Aorta (tissue), 5 donors: ENCODE measurements around the gene MUC12. TPM values are rescaled to one million over a fixed set of nuclear protein-coding genes. Genes with fewer than 3 reads are reported as not detected.
"Not testable (repeated sequence)": the region's sequence is repeated elsewhere in the genome, so short reads cannot be mapped to it uniquely, and the experiment has no call there.

Source experiments
- ATAC-seq: fragments of 200-7000 bp; cut with Tn5 transposase; one replicate; pipeline ENCODE4 v1.9.1; 2022; ENCODE audit warnings: moderate library complexity; ENCODE audit not compliant: low FRiP score
- DNase-seq, 2 donors: peaks; one replicate each; pipeline ENCODE4 v3.0.0-alpha.2; 2020
- H3K27ac ChIP-seq, 2 donors: one replicate each; pipeline ENCODE4 v1.5.1; 2013; ENCODE audit warnings: low read length in 2 of 2, mild to moderate bottlenecking in 2 of 2, moderate library complexity in 2 of 2, control low read depth in 1 of 2, inconsistent platforms in 1 of 2, low read depth in 1 of 2
- H3K27me3 ChIP-seq, 2 donors: one replicate each; pipeline ENCODE4 v1.6.1; 2013; ENCODE audit warnings: control low read depth in 1 of 2, low read length in 1 of 2, mild to moderate bottlenecking in 1 of 2, moderate library complexity in 1 of 2; ENCODE audit not compliant: insufficient read depth in 2 of 2, control insufficient read depth in 1 of 2
- H3K36me3 ChIP-seq, 2 donors: one replicate each; pipeline ENCODE4 v1.6.1; 2013; ENCODE audit warnings: control low read depth in 1 of 2, low read length in 1 of 2, mild to moderate bottlenecking in 1 of 2; ENCODE audit not compliant: insufficient read depth in 2 of 2, control insufficient read depth in 1 of 2
- H3K4me1 ChIP-seq, 2 donors: one replicate each; pipeline ENCODE4 v1.6.1; 2013; ENCODE audit warnings: low read length in 2 of 2, control low read depth in 1 of 2, mild to moderate bottlenecking in 1 of 2, moderate library complexity in 1 of 2; ENCODE audit not compliant: insufficient read depth in 2 of 2, control insufficient read depth in 1 of 2
- H3K4me3 ChIP-seq, 2 donors: one replicate each; pipeline ENCODE4 v1.5.1; 2013; ENCODE audit warnings: low read length in 2 of 2, control low read depth in 1 of 2, mild to moderate bottlenecking in 1 of 2
- H3K9me3 ChIP-seq: one replicate; pipeline ENCODE4 v1.6.1; 2013; ENCODE audit warnings: mild to moderate bottlenecking, low read length; ENCODE audit not compliant: control insufficient read depth
- WGBS, 2 donors: extraction: QIAGEN DNeasy Blood & Tissue Kit; methylation state at CpG; one replicate each; pipeline ENCODE4 v1.1.7; 2013; 5-methylcytosine and 5-hydroxymethylcytosine counted together
- intact Hi-C, 2 donors: fragments of 100-400 bp; cut with DNase I; formaldehyde crosslinking; loops; one replicate each; pipeline versions ENCODE4 v1.14.2 to v1.15.0; 2022
- long read RNA-seq, 2 donors: library from polyadenylated mRNA; unstranded; transcript quantifications; one replicate each; pipeline ENCODE4 v2.0.0, GENCODE V29; 2020 to 2021
- polyA plus RNA-seq, 2 donors: library from polyadenylated mRNA; stranded (reverse); fragments of 200-250 nt; gene quantifications; one replicate each; pipeline ENCODE4 v1.2.3, GENCODE V29; 2013
- total RNA-seq, 2 donors: library from RNA; stranded (reverse); fragmentation: NEBNext Ultra II Directional; extraction: Animal tissue kit (Norgen Biotek cat#: 25700); gene quantifications; one replicate each; pipeline ENCODE4 v1.2.1, GENCODE V29; 2021
- donor health status: healthy with polysubstance abuse.
- donor health status: Bipolar disorder and iron deficiency.
- donor health status: DM: no; HTN: no; CAD: no.
- donor health status: DM: no; HTN: no; CAD: no.
- donor health status: DM: yes; HTN: yes; CAD: no.

The MUC12 gene, protein sequence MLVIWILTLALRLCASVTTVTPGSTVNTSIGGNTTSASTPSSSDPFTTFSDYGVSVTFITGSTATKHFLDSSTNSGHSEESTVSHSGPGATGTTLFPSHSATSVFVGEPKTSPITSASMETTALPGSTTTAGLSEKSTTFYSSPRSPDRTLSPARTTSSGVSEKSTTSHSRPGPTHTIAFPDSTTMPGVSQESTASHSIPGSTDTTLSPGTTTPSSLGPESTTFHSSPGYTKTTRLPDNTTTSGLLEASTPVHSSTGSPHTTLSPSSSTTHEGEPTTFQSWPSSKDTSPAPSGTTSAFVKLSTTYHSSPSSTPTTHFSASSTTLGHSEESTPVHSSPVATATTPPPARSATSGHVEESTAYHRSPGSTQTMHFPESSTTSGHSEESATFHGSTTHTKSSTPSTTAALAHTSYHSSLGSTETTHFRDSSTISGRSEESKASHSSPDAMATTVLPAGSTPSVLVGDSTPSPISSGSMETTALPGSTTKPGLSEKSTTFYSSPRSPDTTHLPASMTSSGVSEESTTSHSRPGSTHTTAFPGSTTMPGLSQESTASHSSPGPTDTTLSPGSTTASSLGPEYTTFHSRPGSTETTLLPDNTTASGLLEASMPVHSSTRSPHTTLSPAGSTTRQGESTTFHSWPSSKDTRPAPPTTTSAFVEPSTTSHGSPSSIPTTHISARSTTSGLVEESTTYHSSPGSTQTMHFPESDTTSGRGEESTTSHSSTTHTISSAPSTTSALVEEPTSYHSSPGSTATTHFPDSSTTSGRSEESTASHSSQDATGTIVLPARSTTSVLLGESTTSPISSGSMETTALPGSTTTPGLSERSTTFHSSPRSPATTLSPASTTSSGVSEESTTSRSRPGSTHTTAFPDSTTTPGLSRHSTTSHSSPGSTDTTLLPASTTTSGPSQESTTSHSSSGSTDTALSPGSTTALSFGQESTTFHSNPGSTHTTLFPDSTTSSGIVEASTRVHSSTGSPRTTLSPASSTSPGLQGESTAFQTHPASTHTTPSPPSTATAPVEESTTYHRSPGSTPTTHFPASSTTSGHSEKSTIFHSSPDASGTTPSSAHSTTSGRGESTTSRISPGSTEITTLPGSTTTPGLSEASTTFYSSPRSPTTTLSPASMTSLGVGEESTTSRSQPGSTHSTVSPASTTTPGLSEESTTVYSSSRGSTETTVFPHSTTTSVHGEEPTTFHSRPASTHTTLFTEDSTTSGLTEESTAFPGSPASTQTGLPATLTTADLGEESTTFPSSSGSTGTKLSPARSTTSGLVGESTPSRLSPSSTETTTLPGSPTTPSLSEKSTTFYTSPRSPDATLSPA (N-terminal part only)
- total RNA-seq (under 1 TPM; 0.24 to 0.88 TPM), polyA plus RNA-seq (10 to 100 TPM in 1 of 2 donors, 1 to 10 TPM in 1; 2.6 to 13.1 TPM)
- long read RNA-seq, donor 1, partial matches to known transcripts: 0 of 1 reads
- long read RNA-seq, donor 1, other reads (novel, unspliced or antisense): 0 of 1 reads
- long read RNA-seq, donor 2: 0 reads

DNA sequence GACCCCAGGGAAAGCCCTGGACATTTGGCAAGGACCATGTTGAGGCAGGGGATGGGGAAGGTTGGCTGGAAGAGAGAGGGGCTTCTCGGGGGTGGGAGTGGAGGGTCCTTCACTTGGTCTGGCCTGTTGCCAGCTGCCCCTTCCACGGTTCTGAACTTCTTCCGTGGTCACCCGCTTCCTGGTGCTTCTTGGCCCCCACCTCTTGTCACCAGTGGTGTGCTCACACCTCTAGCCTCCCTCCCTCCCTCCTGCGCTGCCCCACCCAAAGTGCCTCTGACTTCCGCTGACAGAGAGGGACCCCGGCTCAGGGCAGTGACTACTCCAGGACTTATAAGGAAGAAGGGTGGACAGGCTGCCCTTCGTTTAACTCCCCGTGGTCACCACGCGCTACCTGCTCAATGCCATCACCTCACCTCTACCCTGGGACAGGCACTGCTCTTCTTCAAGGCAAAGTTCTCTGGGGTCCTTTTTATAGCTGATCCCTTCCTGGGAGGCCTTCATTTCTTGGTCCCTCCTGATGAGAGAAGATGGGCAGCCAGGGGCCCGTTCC lies at the start of gene MUC12:
TSS of gene MUC12 (plus strand) at position 500 of the 550 bp plus-strand sequence. CDS start 58 bp downstream, outside the sequence.
- intact Hi-C loops: loop anchor here in 1 of 2 donors (5.0 kb wide), 2 partner anchors 72 to 88 kb away; partner anchors contain the start of gene ACHE
- H3K9me3 ChIP-seq: no peaks in the 10 kb centered on the region
- DNase-seq (no peak), ATAC-seq (no peak)
- 55 to 61% methylated on average over 12 of the region's 12 CpGs for WGBS, 2 donors
- H3K4me3 ChIP-seq: no peak within 1 kb of the TSS
- H3K27ac ChIP-seq: no peak within 1 kb of the TSS
- no peaks in the 10 kb centered on the region for H3K4me1 ChIP-seq
- peaks cover 0 to 2% of the 10 kb centered on the region in 2 donors for H3K27me3 ChIP-seq
- no peaks in the 10 kb centered on the region for H3K36me3 ChIP-seq

DNA sequence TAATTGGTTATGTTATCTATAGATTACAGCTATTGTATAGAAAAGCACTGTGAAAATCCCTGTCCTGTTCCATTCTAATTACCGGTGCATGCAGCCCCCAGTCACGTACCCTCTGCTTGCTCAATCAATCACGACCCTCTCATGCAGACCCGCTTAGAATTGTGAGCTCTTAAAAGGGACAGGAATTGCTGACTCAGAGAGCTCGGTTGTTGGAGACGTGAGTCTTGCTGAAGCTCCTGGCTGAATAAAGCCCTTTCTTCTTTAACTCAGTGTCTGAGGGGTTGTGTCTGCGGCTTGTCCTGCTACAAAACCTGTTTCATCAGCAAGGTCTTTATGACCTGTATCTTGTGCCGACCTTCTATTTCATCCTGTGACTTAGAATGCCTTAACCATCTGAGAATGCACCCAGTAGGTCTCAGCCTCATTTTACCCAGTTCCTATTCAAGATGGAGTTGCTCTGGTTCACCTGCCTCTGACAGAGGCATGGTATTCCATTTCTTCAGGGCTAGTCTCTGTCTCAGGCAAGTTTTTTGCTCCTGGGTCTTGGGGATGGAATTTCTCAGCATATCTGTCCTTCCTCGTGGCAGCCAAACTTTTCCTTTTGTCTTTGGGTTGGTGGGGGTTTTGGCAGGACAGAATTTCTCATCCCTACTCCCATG lies 49.5 kb upstream of the MUC12 start:
- intact Hi-C loops, ATAC-seq, H3K9me3 ChIP-seq, H3K27ac ChIP-seq, H3K4me1 ChIP-seq, DNase-seq, H3K4me3 ChIP-seq, H3K36me3 ChIP-seq, H3K27me3 ChIP-seq: not testable (repeated sequence)
- 63 to 68% methylated on average over 9 of the region's 9 CpGs for WGBS, 2 donors

DNA sequence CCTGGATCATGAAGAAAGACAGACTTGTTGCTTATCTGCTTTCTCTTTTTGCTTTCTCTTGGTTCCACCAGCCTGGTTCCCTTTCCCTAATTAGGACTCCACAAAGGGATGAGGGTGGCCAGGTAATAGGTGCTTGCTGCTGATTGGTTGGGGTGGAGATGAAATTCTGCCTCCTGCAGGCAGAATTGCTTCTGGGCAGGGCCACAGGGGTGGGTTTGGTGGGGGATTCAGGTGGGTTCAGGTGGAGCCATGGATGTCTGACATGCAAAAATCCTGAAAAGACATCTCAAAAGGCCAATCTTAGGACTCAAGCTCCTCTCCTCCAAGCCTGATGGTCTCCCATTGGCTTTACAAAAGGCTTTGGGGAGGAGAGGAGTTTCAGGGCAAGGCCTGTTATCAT lies 48.3 kb upstream of the MUC12 start:
- ATAC-seq (no peak), DNase-seq (no peak)
- no peaks in the 10 kb centered on the region for H3K9me3 ChIP-seq
- no peak overlapping the region for H3K4me3 ChIP-seq
- H3K27ac ChIP-seq: no peak overlapping the region
- peaks cover 0 to 2% of the 10 kb centered on the region in 2 donors for H3K4me1 ChIP-seq
- intact Hi-C loops: no loop called here
- H3K36me3 ChIP-seq: no peaks in the 10 kb centered on the region
- H3K27me3 ChIP-seq: peaks cover 0 to 2% of the 10 kb centered on the region in 2 donors

DNA sequence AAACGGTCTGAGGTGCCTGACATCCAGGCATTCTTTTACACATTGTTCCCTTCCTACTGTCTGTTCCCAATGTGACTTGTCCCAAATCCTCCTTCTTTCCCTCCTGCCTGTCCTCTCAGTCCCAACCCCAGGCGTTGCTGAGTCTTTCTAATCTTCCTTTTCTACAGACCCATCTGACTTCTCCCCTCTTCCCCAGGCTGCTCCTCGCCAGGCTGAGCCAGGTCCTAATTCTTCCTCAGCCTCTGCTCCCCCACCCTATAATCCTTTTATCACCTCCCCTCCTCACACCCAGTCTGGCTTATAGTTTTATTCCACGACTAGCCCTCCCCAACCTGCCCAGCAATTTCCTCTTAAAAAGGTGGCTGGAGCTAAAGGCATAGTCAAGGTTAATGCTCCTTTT lies 45.7 kb upstream of the MUC12 start:
- H3K27ac ChIP-seq, H3K9me3 ChIP-seq, intact Hi-C loops, H3K4me1 ChIP-seq, H3K4me3 ChIP-seq, ATAC-seq, DNase-seq, H3K27me3 ChIP-seq, H3K36me3 ChIP-seq: not testable (repeated sequence)
- WGBS, 2 donors: 63 to 66% methylated on average over 4 of the region's 4 CpGs

DNA sequence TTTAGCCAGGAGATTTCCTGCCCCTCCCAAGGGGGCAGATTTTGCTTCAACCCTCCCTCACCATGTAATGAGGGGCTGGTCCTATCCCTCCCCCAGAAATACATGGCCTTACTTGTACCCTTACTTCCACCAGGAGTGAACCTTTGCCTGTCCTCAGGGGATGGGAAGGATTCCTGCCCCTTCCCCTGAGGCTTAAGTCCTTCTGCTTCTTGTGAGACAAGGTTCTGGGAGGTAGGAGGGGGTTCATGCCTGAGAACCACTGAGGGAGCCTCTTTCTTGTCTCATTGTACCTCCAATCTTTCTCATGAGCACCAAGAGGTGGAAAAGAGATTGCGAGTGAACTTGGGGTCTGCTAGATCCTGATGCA lies 39.6 kb upstream of the MUC12 start:
- DNase-seq: no peak
- no peak for ATAC-seq
- no peaks in the 10 kb centered on the region for H3K4me1 ChIP-seq
- H3K27me3 ChIP-seq: no peaks in the 10 kb centered on the region
- H3K4me3 ChIP-seq: no peak overlapping the region
- H3K27ac ChIP-seq: no peak overlapping the region
- H3K9me3 ChIP-seq: no peaks in the 10 kb centered on the region
- 83 to 94% methylated on average over 1 of the region's 1 CpG for WGBS, 2 donors
- intact Hi-C loops: no loop called here
- H3K36me3 ChIP-seq: no peaks in the 10 kb centered on the region

DNA sequence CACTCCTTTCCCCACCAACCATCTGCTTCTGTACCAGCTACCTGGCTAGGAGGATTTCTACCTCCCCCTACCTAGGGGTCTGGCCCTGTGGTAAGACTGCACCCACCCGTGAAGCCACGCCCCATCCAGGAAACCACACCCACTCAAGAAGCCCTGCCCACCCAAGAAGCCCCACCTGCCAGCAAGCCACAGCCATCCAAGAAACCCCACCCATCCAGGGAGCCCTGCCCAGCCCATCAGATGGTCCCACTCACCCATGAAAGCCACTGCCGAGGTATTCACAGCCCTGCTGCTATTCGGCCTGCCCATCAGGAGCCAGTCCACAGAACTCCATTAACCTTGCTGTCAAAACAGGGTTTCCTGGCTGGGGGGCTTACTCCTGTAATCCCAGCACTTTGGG lies 35.6 kb upstream of the MUC12 start:
- no peak for ATAC-seq
- WGBS, 2 donors: 56 to 59% methylated on average over 4 of the region's 4 CpGs
- H3K36me3 ChIP-seq: no peaks in the 10 kb centered on the region

DNA sequence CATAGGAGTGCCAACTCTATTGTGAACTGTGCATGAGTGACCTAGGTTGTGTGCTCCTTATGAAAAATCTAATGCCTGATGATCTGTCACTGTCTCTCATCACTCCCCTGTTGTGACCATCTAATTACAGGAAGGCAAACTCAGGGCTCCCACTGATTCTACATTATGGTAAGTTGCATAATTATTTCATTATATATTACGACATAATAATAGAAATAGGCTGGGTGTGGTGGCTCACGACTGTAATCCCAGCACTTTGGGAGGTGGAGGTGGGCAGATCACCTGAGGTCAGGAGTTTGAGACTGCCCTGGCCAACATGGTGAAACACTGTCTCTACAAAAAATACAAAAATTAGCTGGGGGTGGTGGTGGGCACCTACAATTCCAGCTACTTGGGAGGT lies 34.0 kb upstream of the MUC12 start:
- intact Hi-C loops, H3K36me3 ChIP-seq, ATAC-seq, H3K27ac ChIP-seq, H3K9me3 ChIP-seq, H3K27me3 ChIP-seq, DNase-seq, H3K4me3 ChIP-seq, H3K4me1 ChIP-seq: not testable (repeated sequence)
- WGBS, 2 donors: 78 to 86% methylated on average over 2 of the region's 2 CpGs

More for the DNA sequence above, 35.6 kb upstream of the MUC12 start:
- no peak overlapping the region for H3K27ac ChIP-seq
- H3K27me3 ChIP-seq: no peaks in the 10 kb centered on the region
- no peaks in the 10 kb centered on the region for H3K4me1 ChIP-seq
- intact Hi-C loops: no loop called here
- H3K4me3 ChIP-seq: no peak overlapping the region
- no peaks in the 10 kb centered on the region for H3K9me3 ChIP-seq
- DNase-seq: no peak
